HL-60 (cell line): Measurements from ENCODE around the gene ABCF1.

Experiments used
- DNase-seq, 2 experiments: peaks; one replicate each; pipeline ENCODE4 v3.0.0-alpha.2; 2010 to 2020; ENCODE audit warnings: low read depth in 1 of 2, low spot score in 1 of 2
- H3K27ac ChIP-seq: fragments of 250-450 bp; sonication (Bioruptor Pico); replicated peaks from 2 replicates; pipeline ENCODE4 v1.5.1; 2020; ENCODE audit warnings: mild to moderate bottlenecking, moderate library complexity
- H3K27me3 ChIP-seq: fragments of 250-450 bp; sonication (Bioruptor Pico); 2 replicates; pipeline ENCODE4 v1.5.1; 2021; ENCODE audit warnings: mild to moderate bottlenecking, moderate library complexity; ENCODE audit not compliant: insufficient read depth, poor library complexity, severe bottlenecking
- H3K4me3 ChIP-seq: replicated peaks from 2 replicates; pipeline ENCODE4 v1.5.1; 2011; ENCODE audit warnings: mild to moderate bottlenecking, control low read depth, low read length; ENCODE audit not compliant: insufficient read depth
- GABPA ChIP-seq: IDR thresholded peaks from 2 replicates; pipeline ENCODE4 v1.6.1; 2012; ENCODE audit warnings: low read depth
- POLR2AphosphoS5 ChIP-seq: IDR thresholded peaks from 2 replicates; pipeline ENCODE4 v1.6.1; 2012; ENCODE audit warnings: low read depth
- SPI1 ChIP-seq: IDR thresholded peaks from 2 replicates; pipeline ENCODE4 v1.6.1; 2012; ENCODE audit warnings: low read depth, mild to moderate bottlenecking, borderline replicate concordance
- TF ChIP-seq, protein P1 (sequence below): IDR thresholded peaks from 2 replicates; pipeline ENCODE4 v1.6.1; 2012; ENCODE audit warnings: low read depth; ENCODE audit not compliant: insufficient replicate concordance
- TF ChIP-seq, protein P2 (sequence below): IDR thresholded peaks from one replicate; pipeline ENCODE4 v1.5.1; 2011; ENCODE audit warnings: low read length, control low read depth, inconsistent platforms; ENCODE audit not compliant: insufficient read depth

ABCF1 gene

DNA sequence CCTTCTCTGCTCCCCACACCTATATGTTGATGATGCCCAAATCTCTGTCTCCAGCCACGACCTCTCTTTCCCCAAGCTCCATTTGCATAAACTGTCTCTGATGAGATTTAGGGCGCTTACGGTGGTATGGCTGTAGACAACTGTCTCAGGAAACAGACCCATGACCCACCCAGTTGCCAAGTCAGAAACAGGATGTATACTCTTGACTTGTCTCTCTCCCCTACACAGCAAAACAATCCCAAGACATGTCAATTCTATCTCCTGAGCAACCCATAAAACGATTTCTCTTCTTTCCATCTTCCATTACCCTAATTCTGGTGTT, 28.9 kb upstream of the ABCF1 start:
- no peak for DNase-seq
- TF ChIP-seq, protein P1, sequence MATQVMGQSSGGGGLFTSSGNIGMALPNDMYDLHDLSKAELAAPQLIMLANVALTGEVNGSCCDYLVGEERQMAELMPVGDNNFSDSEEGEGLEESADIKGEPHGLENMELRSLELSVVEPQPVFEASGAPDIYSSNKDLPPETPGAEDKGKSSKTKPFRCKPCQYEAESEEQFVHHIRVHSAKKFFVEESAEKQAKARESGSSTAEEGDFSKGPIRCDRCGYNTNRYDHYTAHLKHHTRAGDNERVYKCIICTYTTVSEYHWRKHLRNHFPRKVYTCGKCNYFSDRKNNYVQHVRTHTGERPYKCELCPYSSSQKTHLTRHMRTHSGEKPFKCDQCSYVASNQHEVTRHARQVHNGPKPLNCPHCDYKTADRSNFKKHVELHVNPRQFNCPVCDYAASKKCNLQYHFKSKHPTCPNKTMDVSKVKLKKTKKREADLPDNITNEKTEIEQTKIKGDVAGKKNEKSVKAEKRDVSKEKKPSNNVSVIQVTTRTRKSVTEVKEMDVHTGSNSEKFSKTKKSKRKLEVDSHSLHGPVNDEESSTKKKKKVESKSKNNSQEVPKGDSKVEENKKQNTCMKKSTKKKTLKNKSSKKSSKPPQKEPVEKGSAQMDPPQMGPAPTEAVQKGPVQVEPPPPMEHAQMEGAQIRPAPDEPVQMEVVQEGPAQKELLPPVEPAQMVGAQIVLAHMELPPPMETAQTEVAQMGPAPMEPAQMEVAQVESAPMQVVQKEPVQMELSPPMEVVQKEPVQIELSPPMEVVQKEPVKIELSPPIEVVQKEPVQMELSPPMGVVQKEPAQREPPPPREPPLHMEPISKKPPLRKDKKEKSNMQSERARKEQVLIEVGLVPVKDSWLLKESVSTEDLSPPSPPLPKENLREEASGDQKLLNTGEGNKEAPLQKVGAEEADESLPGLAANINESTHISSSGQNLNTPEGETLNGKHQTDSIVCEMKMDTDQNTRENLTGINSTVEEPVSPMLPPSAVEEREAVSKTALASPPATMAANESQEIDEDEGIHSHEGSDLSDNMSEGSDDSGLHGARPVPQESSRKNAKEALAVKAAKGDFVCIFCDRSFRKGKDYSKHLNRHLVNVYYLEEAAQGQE: no peak
- TF ChIP-seq GABPA (no peak), POLR2AphosphoS5 (no peak), SPI1 (no peak)
- TF ChIP-seq, protein P2, sequence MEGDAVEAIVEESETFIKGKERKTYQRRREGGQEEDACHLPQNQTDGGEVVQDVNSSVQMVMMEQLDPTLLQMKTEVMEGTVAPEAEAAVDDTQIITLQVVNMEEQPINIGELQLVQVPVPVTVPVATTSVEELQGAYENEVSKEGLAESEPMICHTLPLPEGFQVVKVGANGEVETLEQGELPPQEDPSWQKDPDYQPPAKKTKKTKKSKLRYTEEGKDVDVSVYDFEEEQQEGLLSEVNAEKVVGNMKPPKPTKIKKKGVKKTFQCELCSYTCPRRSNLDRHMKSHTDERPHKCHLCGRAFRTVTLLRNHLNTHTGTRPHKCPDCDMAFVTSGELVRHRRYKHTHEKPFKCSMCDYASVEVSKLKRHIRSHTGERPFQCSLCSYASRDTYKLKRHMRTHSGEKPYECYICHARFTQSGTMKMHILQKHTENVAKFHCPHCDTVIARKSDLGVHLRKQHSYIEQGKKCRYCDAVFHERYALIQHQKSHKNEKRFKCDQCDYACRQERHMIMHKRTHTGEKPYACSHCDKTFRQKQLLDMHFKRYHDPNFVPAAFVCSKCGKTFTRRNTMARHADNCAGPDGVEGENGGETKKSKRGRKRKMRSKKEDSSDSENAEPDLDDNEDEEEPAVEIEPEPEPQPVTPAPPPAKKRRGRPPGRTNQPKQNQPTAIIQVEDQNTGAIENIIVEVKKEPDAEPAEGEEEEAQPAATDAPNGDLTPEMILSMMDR: no peak
- Histone ChIP-seq H3K27me3 (no peaks in the 10 kb centered on the region), H3K27ac (no peak overlapping the region), H3K4me3 (no peak overlapping the region)

DNA sequence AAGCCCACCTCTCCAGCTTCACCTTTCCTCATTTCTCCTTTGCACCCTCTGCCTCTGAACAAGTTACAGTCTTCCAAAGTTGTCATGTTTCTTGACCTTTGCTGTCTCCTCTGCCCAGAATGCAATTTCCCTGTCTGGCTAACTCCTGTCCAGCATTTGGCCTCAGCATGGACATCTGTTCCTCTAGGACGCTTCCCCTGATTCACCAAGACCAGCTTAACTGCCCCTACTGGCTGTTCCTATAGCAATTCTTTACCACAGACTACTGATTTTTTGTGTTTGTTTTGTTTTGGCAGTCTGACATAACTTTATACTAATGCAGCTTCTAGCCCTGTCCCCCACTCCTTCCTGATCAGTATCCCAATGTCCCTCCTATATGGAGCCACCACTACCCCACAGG, 28.3 kb upstream of the ABCF1 start:
- H3K27me3 ChIP-seq: no peaks in the 10 kb centered on the region
- TF ChIP-seq SPI1 (no peak), GABPA (no peak), POLR2AphosphoS5 (no peak)
- TF ChIP-seq, protein P2: no peak
- TF ChIP-seq, protein P1: no peak
- H3K27ac ChIP-seq: no peak overlapping the region
- no peak overlapping the region for H3K4me3 ChIP-seq
- DNase-seq: no peak

DNA sequence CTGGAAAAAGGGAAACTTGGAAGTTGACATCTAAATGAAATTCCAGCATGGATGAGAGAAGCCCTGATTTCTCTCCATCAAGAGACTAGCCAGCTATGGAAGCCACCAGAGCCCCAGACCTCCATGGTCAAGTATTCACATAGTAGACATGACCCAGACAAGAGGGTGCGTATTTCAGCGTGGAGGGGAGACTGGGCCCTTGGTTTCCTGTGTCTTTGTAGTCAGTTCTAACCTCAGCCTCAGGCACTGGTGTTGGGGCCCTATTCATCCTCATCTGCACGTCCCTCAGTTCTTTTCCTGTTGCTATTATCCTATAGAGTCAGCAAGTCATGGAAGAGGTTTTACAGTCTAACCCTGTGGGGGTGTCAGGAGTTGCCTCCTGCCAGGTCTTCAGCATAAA, 27.4 kb upstream of the ABCF1 start:
- H3K27ac ChIP-seq: no peak overlapping the region
- no peak for DNase-seq
- H3K27me3 ChIP-seq: no peaks in the 10 kb centered on the region
- no peak overlapping the region for H3K4me3 ChIP-seq
- TF ChIP-seq, protein P1: no peak
- no peak for TF ChIP-seq GABPA
- TF ChIP-seq, protein P2: no peak
- no peak for TF ChIP-seq SPI1
- no peak for TF ChIP-seq POLR2AphosphoS5
